ENCODE results near the gene CCBE1.

CCBE1 gene

DNA sequence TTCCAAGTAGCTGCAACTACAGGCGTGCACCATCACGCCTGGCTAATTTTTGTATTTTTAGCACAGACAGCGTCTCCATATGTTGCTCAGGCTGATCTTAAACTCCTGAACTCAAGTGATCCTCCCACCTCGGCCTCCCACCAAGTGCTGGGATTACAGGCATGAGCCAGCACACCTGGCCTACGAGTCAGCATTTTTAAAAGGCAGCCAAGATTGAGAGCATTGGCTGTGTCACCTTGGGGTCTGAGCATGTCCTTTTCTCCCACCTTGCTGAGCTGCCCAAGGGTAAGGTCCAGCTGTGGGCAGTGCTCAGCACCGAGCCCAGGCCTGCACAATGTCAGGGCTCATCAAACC lies 195.3 kb downstream of the CCBE1 start:
- no peak for DNase-seq (ENCODE audit: extremely low read depth, low read depth)
- TF ChIP-seq, protein P1, sequence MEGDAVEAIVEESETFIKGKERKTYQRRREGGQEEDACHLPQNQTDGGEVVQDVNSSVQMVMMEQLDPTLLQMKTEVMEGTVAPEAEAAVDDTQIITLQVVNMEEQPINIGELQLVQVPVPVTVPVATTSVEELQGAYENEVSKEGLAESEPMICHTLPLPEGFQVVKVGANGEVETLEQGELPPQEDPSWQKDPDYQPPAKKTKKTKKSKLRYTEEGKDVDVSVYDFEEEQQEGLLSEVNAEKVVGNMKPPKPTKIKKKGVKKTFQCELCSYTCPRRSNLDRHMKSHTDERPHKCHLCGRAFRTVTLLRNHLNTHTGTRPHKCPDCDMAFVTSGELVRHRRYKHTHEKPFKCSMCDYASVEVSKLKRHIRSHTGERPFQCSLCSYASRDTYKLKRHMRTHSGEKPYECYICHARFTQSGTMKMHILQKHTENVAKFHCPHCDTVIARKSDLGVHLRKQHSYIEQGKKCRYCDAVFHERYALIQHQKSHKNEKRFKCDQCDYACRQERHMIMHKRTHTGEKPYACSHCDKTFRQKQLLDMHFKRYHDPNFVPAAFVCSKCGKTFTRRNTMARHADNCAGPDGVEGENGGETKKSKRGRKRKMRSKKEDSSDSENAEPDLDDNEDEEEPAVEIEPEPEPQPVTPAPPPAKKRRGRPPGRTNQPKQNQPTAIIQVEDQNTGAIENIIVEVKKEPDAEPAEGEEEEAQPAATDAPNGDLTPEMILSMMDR (IDR thresholded peaks at IDR 0.05; ENCODE audit: low read depth, low read length, missing control alignments): no peak
- no peak overlapping the region for H3K4me3 ChIP-seq (replicated peaks; ENCODE audit: low read depth, low read length)

DNA sequence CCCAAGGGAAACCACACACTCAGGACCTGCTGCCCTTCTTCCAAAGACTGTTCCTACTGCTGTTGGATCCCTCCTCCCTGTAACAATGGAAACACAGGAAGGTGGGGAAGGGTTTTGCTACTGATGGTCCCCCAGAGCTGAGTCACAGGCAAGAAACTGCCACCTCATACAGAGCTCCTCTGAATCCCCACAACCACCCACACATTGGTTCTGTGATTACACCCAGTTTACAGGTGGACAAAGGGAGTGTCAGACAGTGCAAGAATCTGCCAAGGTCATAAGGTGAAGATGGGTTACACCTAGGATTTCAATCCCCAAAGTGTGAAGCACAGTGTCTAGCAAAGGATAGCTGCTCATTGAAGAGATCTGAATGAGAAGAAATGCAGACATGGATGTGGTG lies 196.5 kb downstream of the CCBE1 start:
- TF ChIP-seq, protein P1 (IDR thresholded peaks at IDR 0.05; ENCODE audit: low read depth, low read length, missing control alignments): no peak
- DNase-seq (ENCODE audit: extremely low read depth, low read depth): no peak
- no peak overlapping the region for H3K4me3 ChIP-seq (replicated peaks; ENCODE audit: low read depth, low read length)

DNA sequence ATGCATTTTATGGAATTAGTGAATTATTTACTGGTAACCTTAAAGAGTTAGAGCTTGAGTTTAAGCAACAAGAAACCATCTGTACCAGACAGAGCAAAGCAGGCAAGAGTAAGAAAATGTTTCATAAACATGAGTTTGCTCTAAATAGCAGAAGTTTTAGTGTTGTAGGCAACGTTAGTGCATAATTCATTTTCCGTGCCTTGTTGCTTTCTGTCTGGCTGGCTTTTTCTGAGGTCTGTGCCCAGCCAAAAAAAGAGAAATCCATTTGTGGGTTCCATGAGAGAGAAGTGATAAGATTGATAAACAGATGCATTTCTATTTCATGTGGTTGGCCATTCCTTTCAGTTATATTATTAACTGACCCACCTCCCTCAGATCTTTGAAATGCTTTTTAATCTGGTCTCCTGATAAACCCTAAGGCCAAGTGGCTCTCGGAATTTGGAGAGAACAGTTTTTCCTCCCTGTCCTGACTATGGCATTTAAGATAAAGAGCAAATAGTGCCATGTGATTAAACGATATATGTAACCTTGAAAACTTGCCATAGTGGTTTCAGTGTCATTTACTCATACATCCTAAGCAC lies 198.6 kb downstream of the CCBE1 start:
- H3K4me3 ChIP-seq (replicated peaks; ENCODE audit: low read depth, low read length): no peak overlapping the region
- TF ChIP-seq, protein P1 (IDR thresholded peaks at IDR 0.05; ENCODE audit: low read depth, low read length, missing control alignments): no peak
- DNase-seq (ENCODE audit: extremely low read depth, low read depth): no peak

DNA sequence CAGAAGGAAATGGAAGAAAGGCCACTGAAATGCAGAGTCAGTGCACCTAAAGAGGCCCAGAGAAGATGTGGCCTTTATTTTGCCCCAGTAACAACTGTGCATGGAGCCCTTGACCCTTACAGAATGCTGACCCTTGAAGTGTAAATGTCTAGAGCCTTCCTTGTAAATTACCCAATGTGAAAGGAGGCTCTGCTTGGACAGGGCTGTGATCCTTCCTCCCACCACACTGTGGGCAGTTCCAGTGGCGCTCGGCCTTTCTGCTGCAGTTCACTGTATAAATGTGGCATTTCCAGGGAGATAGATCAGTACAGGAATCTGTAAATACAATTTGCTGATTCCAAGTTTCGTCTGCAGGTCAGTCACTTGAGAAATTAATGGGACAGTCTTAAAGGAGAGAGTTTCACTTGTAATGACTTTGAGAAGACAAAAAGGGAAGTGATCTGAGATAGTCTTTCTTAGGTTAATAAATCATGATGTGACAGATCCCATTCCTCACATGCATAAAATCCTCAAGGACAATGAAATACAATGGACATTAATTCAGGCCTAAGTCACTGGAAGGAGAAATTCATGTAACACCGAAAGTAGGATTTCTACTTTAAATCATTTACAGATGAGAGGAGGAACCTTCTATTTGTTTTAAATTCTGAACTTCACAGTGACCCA lies 204.3 kb downstream of the CCBE1 start:
- no peak overlapping the region for H3K4me3 ChIP-seq (replicated peaks; ENCODE audit: low read depth, low read length)
- TF ChIP-seq, protein P1 (IDR thresholded peaks at IDR 0.05; ENCODE audit: low read depth, low read length, missing control alignments): no peak
- no peak for DNase-seq (ENCODE audit: extremely low read depth, low read depth)

DNA sequence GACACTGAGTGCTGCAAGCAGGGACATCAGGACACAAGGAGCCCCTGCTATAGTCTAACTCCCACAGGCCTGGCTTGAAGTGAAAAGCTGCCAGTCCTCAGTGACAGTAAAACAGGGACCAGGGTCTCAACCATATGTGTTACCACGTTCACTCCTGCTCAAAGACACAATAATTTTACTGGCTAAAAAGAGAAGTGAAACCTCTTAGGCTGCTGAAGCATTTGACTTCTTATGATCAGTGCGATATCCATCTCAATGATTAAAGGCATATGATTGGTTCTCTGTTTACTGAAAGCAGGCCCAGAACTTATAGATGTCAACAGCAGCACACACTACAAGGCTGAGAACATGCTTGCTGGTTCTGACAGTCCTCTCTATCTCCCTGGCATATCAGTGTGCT lies 208.3 kb downstream of the CCBE1 start:
- no peak overlapping the region for H3K4me3 ChIP-seq (replicated peaks; ENCODE audit: low read depth, low read length)
- no peak for DNase-seq (ENCODE audit: extremely low read depth, low read depth)
- TF ChIP-seq, protein P1 (IDR thresholded peaks at IDR 0.05; ENCODE audit: low read depth, low read length, missing control alignments): no peak

DNA sequence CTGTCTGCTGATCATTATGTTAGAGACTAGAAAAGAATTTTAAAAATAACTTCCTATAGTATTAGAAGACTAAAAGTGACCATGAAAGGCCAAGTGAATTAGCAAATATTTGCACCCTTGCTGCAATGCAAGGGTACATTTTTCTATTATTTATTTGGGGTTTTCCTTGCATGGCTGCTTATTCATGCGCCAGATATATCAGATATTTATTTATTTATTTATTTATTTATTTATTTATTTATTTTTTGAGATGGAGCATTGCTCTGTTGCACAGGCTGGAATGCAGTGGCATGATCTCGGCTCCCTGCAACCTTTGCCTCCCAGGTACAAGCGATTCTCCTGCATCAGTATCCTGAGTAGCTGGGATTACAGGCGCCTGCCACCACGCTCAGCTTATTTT lies 211.8 kb downstream of the CCBE1 start:
- TF ChIP-seq, protein P1 (IDR thresholded peaks at IDR 0.05; ENCODE audit: low read depth, low read length, missing control alignments): no peak
- H3K4me3 ChIP-seq (replicated peaks; ENCODE audit: low read depth, low read length): no peak overlapping the region
- no peak for DNase-seq (ENCODE audit: extremely low read depth, low read depth)

Measured in HFF-Myc (cell line).